Peyer's patch (tissue), 4 donors: ENCODE data around the gene PPP2R1B.

Source experiments
- CTCF ChIP-seq, 6 experiments: fragments of 450-650 bp in 4 of 6; fragments of 200-600 bp in 2 of 6; sonication (generic) in 1 of 6; IDR thresholded peaks; one replicate each; pipeline ENCODE4 v1.5.1; 2017 to 2019; ENCODE audit warnings: antibody characterized with exemption in 6 of 6, mild to moderate bottlenecking in 3 of 6, moderate library complexity in 1 of 6
- POLR2A ChIP-seq, 2 donors: fragments of 450-650 bp; IDR thresholded peaks; one replicate each; pipeline ENCODE4 v1.5.1; 2017; ENCODE audit warnings: antibody characterized with exemption in 2 of 2, mild to moderate bottlenecking in 2 of 2, moderate library complexity in 2 of 2

DNA sequence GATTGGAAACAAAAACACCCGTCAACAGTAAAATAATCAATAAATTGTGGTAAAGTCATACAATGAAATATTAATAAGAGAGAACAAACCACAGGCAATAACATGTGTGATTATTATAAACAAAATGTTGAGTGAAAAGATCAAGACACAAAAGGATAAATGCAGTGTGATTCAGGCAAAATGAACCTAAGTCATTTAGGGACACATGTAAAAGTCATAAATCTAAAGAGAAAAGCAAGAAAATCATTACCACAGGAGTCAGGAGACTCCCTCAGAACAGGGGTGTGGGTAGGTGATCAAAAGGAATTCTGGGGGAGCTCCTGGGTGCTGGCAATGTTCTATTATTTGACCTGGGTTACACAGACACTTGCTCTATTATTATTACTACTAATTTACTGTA is 47.9 kb upstream of the PPP2R1B start:
- TF ChIP-seq CTCF (IDR thresholded peaks at IDR 0.05) (no peak), POLR2A (IDR thresholded peaks at IDR 0.05) (no peak)
